ENCODE measurements around the gene BCAN.
"Not testable (repeated sequence)": the region's sequence is repeated elsewhere in the genome, so short reads cannot be mapped to it uniquely, and the experiment has no call there.

The BCAN gene, protein sequence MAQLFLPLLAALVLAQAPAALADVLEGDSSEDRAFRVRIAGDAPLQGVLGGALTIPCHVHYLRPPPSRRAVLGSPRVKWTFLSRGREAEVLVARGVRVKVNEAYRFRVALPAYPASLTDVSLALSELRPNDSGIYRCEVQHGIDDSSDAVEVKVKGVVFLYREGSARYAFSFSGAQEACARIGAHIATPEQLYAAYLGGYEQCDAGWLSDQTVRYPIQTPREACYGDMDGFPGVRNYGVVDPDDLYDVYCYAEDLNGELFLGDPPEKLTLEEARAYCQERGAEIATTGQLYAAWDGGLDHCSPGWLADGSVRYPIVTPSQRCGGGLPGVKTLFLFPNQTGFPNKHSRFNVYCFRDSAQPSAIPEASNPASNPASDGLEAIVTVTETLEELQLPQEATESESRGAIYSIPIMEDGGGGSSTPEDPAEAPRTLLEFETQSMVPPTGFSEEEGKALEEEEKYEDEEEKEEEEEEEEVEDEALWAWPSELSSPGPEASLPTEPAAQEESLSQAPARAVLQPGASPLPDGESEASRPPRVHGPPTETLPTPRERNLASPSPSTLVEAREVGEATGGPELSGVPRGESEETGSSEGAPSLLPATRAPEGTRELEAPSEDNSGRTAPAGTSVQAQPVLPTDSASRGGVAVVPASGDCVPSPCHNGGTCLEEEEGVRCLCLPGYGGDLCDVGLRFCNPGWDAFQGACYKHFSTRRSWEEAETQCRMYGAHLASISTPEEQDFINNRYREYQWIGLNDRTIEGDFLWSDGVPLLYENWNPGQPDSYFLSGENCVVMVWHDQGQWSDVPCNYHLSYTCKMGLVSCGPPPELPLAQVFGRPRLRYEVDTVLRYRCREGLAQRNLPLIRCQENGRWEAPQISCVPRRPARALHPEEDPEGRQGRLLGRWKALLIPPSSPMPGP

DNA sequence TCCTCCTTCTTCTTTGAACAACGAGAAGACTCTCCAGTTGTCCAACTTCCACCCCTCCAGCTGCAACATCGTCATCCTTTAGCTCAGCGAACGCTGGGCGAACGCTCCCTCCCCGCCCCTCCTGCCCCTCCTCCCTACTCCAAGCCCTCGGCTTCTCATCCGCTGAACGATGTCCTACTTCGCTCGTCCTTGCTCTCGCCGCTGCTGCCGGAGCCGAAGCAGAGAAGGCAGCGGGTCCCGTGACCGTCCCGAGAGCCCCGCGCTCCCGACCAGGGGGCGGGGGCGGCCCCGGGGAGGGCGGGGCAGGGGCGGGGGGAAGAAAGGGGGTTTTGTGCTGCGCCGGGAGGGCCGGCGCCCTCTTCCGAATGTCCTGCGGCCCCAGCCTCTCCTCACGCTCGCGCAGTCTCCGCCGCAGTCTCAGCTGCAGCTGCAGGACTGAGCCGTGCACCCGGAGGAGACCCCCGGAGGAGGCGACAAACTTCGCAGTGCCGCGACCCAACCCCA, at the start of gene BCAN:
Gene BCAN, plus strand, starts transcription at position 357 of the 504 bp plus-strand sequence. CDS start 3,938 bp downstream, outside the sequence.
- peak; percentile 25 for DNase-seq

- no peak for DNase-seq
Measured at GRCh38 chr1:156592158-156592909, 49.6 kb upstream of the BCAN start.

- peak; percentile 30 for DNase-seq
Measured at GRCh38 chr1:156592910-156593660, 48.8 kb upstream of the BCAN start.

DNA sequence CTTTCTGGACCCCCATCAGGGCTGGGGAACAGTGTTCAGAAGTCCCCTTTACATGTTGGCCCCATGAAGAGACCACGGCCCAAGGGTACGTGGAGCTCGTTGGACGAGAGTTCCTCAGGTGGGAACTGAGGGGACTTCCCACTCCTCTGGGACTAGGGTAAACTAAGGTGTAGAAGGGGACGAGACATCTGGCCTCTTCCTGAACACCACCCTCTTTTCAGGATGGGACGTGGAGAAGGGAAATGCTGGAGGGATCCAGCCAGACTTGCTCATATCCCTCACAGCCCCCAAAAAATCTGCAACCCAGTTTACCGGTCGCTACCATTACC, 48.3 kb upstream of the BCAN start:
- DNase-seq, result no peak

DNA sequence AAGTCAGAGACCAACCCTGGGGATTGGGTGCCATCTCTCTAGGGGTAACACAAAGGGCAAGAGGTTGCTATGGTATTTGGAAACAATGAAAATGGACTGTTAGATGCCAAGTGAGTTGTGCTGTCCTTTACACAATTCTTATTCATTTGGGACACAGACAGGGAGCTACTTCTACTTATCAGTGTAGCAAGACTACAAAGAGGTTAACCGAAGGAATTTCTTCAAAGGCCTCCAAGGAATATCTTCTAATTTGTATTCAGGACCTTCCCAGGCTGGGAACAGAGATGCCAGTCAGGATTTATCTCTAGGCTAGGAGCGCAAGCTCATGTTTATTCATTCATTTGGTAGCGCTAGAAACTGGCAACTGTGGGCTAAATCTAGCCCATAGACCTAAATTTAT, 47.7 kb upstream of the BCAN start:
- no peak for DNase-seq

- DNase-seq, result no peak
Measured at GRCh38 chr1:156595016-156595415, 46.9 kb upstream of the BCAN start.

- DNase-seq, result no peak
Measured at GRCh38 chr1:156596426-156596825, 45.5 kb upstream of the BCAN start.

GRCh38 chr1:156598125-156598524, 43.8 kb upstream of the BCAN start:
- DNase-seq, result no peak

DNA sequence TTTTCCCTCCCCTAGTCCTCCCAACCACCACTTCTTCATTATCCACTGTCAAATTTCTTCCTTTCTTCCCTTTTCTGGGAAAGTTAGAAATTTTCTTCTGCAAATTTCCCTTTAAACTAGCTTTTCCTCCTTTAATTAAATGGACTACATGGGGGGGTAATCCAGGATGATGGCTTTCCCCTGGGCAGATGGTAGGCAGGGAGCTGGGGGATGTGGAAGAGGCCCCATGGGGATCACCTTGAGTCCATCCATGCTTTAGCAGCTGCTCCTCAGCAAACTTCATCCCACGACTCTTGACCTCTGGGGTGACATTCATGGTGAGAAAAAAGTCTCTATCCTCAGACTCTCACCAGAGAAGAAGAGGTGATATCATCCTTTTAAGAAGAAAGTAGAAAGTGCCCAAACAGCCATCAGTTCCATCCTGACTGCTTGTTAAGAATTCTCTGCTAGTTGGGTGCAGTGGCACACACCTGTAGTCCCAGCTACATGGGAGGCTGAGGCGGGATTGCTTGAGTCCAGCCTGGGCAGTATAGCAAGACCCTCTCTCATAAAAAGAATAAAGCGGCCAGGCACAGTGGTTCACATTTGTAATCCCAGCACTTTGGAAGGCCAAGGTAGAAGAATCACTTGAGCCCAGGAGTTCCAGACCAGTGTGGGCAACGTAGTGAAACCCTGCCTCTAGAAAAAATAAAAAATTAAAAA, 43.0 kb upstream of the BCAN start:
- no peak for DNase-seq

DNA sequence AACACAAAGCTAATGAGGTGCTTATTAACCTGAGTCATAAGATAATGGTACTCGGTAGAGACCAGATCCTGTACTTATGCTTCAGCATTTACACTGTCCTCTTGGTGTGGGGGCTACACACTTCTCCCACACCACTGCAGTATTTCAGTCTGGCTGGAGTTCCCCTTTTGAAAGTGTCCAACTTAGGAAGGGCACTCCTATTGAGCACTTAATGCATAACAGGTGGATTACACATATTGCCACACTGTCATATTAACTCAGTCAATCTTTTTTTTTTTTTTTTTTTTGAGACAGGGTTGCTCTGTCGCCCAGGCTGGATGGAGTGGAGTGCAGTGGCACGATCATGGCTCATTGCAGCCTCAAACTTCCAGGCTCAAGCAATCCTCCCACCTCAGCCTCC, 42.1 kb upstream of the BCAN start:
- no peak for DNase-seq

- no peak for DNase-seq
Measured at GRCh38 chr1:156600733-156601121, 41.2 kb upstream of the BCAN start.

- peak; percentile 88 for DNase-seq
Measured at GRCh38 chr1:156601122-156601830, 40.6 kb upstream of the BCAN start, which contains the start of gene GPATCH4. GPATCH4 (minus strand) TSS chr1:156601479.

DNA sequence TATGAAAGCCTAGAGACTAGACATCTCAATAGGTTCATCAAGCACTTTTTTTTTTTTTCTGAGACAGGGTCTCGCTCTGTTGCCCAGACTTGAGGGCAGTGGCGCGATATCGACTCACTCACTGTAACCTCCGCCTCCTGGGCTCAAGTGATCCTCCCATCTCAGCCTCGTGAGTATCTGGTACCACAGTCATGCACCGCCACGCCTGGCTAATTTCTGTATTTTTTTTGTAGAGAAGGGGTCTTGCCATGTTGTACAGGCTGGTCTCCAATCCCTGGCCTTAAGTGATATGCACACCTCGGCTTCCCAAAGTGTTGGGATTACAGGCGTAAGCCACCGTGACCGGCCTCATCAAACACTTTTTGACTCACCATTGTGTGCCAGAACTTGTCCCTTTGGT, 40.0 kb upstream of the BCAN start:
- no peak for DNase-seq

DNA sequence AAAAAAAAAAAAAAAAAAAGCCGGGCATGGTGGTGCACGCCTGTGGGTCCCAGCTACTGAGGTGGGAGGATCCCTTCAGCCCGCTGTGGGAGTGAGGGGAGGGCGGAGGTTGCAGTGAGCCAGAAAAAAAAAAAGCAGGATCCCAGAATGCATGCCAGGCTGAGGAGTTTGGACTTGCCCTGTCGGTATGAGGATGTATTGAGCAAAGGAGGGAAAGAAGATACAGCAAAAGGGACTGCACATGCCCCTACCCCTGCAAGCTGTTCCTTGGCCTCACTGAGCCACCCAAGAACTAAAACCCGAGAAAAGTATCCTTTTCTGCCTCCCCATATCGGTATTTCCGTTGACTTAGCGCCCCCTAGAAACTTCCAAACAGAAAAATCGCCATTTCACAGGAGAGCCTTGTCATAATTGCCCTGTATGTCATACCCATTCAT, 39.3 kb upstream of the BCAN start:
- no peak for DNase-seq

DNA sequence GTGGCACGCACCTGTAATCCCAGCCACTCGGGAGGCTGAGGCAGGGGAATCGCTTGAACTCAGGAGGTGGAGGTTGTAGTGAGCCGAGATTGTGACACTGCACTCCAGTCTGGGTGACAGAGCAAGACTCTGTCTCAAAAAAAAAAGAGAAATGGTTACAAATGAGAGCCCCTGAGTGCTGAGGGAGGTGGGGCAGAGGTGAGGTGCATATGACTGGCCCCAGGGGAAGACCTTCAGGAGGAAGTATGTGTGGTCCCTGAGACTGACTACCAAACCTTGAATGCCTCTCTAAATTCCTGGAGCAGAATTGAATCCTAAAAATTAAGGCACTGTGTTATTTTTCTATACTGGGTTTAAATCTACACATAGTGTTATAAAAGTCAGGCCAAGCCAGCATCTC, 34.6 kb upstream of the BCAN start:
- not testable (repeated sequence) for DNase-seq

- peak; percentile 84 for DNase-seq
Measured at GRCh38 chr1:156608036-156608674, 33.8 kb upstream of the BCAN start.

- DNase-seq, result peak; percentile 41
Measured at GRCh38 chr1:156608981-156609380, 32.9 kb upstream of the BCAN start.

DNA sequence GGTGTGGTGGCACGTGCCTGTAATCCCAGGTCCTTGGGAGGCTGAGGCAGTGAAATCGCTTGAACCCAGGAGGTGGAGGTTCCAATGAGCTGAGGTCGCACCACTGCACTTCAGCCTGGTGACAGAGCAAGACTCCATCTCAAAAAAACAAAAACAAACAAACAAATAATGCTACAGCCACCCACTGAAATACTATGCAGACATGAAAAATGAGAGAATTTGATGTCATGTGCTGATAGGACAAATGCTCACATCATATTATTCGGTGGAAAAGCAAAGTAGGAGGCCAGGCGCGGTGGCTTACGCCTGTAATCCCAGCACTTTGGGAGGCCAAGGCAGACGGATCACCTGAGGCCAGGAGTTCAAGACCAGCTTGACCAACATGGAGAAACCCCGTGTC, 31.8 kb upstream of the BCAN start:
- DNase-seq, result not testable (repeated sequence)

- no peak for DNase-seq
Measured at GRCh38 chr1:156612666-156613065, 29.3 kb upstream of the BCAN start.

GRCh38 chr1:156615946-156616345, 26.0 kb upstream of the BCAN start:
- no peak for DNase-seq

Data from NCI-H1092 treated with DMSO at 0.1 percent for 48 hours (cell line).